T47D (cell line): Measurements from ENCODE around the gene CPN1.
A peak's percentile ranks its signal among the peaks of the same experiment; 100 is the strongest.

Source experiments
- DNase-seq, 2 experiments: peaks; one replicate each; pipeline versions ENCODE4 v3.0.0 to v3.0.0-alpha.2; 2011 to 2012; ENCODE audit warnings: low read depth in 1 of 2, low spot score in 1 of 2
- JUND ChIP-seq: IDR thresholded peaks from 2 replicates; pipeline ENCODE4 v1.6.1; 2012; ENCODE audit warnings: low read depth
- in situ Hi-C: cut with HindIII; loops from 2 replicates; pipeline ENCODE4 v1.10.0; 2016; ENCODE audit warnings: low sequenced_read_pairs, low pct_unique_long_range_greater_than_20kb

CPN1 gene

GRCh38 chr10:100009793-100010676, 71.6 kb downstream of the CPN1 start, which contains the start of gene DNMBP:
Gene DNMBP, minus strand, starts transcription at chr10:100009947. Its CDS starts 37,823 bp downstream, at chr10:99972124.
- no peak for TF ChIP-seq JUND
- DNase-seq: peak; percentile 77 to 92
- in situ Hi-C loops: no loop called here

GRCh38 chr10:100009283-100009792, 72.3 kb downstream of the CPN1 start:
- in situ Hi-C loops: no loop called here
- DNase-seq: peak; percentile 55 to 75
- TF ChIP-seq JUND: no peak

- in situ Hi-C loops: no loop called here
- TF ChIP-seq JUND: no peak
- DNase-seq: no peak
Measured at GRCh38 chr10:100008708-100009282, 72.9 kb downstream of the CPN1 start.

GRCh38 chr10:100008142-100008522, 73.5 kb downstream of the CPN1 start:
- DNase-seq: no peak
- TF ChIP-seq JUND: no peak
- in situ Hi-C loops: no loop called here

- in situ Hi-C loops: no loop called here
- no peak for TF ChIP-seq JUND
- DNase-seq: no peak
Measured at GRCh38 chr10:100007231-100008141, 74.2 kb downstream of the CPN1 start.

- TF ChIP-seq JUND: no peak
- in situ Hi-C loops: no loop called here
- DNase-seq: no peak
Measured at GRCh38 chr10:100006243-100006886, 75.3 kb downstream of the CPN1 start.

- in situ Hi-C loops: no loop called here
- TF ChIP-seq JUND: no peak
- no peak for DNase-seq
Measured at GRCh38 chr10:100004805-100005510, 76.7 kb downstream of the CPN1 start.

- in situ Hi-C loops: no loop called here
- TF ChIP-seq JUND: no peak
- DNase-seq: no peak
Measured at GRCh38 chr10:100000109-100000644, 81.5 kb downstream of the CPN1 start.

GRCh38 chr10:99999319-100000108, 82.2 kb downstream of the CPN1 start:
- TF ChIP-seq JUND: no peak
- in situ Hi-C loops: no loop called here
- no peak for DNase-seq

GRCh38 chr10:99998889-99999288, 82.8 kb downstream of the CPN1 start:
- no peak for DNase-seq
- in situ Hi-C loops: no loop called here
- no peak for TF ChIP-seq JUND
